Prostate gland (tissue), 2 donors: ENCODE data around the gene SLC7A7. TPM values are rescaled to one million over a fixed set of nuclear protein-coding genes. Genes with fewer than 3 reads are reported as not detected.
"Not testable (repeated sequence)": the region's sequence is repeated elsewhere in the genome, so short reads cannot be mapped to it uniquely, and the experiment has no call there.

ENCODE experiments used
- DNase-seq: peaks from one replicate; pipeline ENCODE4 v3.0.0-alpha.2; 2019; ENCODE audit warnings: low spot score
- H3K27ac ChIP-seq, 2 donors: fragments of 200-600 bp; sonication (generic); 2 replicates each; pipeline ENCODE4 v1.5.1; 2017 to 2019
- H3K27me3 ChIP-seq: fragments of 200-600 bp; sonication (generic); replicated peaks from 2 replicates; pipeline ENCODE4 v1.5.1; 2019; ENCODE audit not compliant: insufficient read depth
- H3K36me3 ChIP-seq, 2 donors: fragments of 200-600 bp; sonication (generic); 1 replicate in 1 of 2; 2 replicates in 1 of 2; pipeline versions ENCODE4 v1.5.1 to v1.8.1; 2017 to 2019
- H3K4me1 ChIP-seq: fragments of 200-600 bp; sonication (generic); replicated peaks from 2 replicates; pipeline ENCODE4 v1.5.1; 2019
- H3K4me3 ChIP-seq, 2 donors: fragments of 200-600 bp; sonication (generic); 2 replicates each; pipeline ENCODE4 v1.5.1; 2017 to 2019
- H3K9me3 ChIP-seq: fragments of 200-600 bp; sonication (generic); 2 replicates; pipeline ENCODE4 v1.5.1; 2017
- POLR2A ChIP-seq: fragments of 450-650 bp; IDR thresholded peaks from one replicate; pipeline ENCODE4 v1.6.1; 2016; ENCODE audit warnings: antibody characterized with exemption, mild to moderate bottlenecking
- POLR2AphosphoS5 ChIP-seq: sonication (generic); formaldehyde crosslinking; IDR thresholded peaks from one replicate; pipeline ENCODE4 v1.6.1; 2017; ENCODE audit warnings: antibody characterized with exemption
- WGBS: methylation state at CpG from one replicate; pipeline ENCODE4 v1.1.5; 2018; 5-methylcytosine and 5-hydroxymethylcytosine counted together
- intact Hi-C: fragments of 100-400 bp; cut with DNase I; formaldehyde crosslinking; loops from one replicate; pipeline ENCODE4 v1.14.2; 2022
- total RNA-seq, 2 donors: library from RNA; depleted of rRNA; stranded (reverse); fragments of >200 nt; gene quantifications; one replicate each; pipeline ENCODE4 v1.1.0, GENCODE V29; 2016
- TF ChIP-seq, protein P1 (sequence below), 4 experiments: fragments of 200-600 bp in 2 of 4; fragments of 450-650 bp in 2 of 4; sonication (generic) in 2 of 4; IDR thresholded peaks; 1 replicate in 3 of 4; 2 replicates in 1 of 4; pipeline ENCODE4 v1.5.1; 2016 to 2019; ENCODE audit warnings: antibody characterized with exemption in 4 of 4, mild to moderate bottlenecking in 2 of 4, moderate library complexity in 2 of 4

Gene SLC7A7
- total RNA-seq, 2 donors from 2014 or later = 4.6 to 8.1 TPM

DNA sequence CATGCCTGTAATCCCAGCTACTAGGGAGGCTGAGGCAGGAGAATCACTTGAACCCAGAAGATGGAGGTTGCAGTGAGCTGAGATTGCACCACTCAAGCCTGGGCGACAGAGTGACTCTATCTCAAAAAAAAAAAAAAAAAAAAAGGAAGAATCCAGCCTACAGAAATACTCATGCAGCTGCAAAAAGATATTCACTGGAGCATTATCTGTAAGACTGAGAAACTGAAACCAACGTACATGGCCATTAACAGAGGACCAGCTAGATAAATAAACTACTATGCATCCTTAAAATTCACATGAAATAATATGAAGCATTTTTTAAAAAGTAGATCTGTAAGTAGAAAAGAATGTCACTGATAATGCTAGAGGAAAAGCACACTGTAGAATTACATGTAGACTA, 3.5 kb downstream of the SLC7A7 start:
- 39% methylated on average over 2 of the region's 2 CpGs for WGBS

DNA sequence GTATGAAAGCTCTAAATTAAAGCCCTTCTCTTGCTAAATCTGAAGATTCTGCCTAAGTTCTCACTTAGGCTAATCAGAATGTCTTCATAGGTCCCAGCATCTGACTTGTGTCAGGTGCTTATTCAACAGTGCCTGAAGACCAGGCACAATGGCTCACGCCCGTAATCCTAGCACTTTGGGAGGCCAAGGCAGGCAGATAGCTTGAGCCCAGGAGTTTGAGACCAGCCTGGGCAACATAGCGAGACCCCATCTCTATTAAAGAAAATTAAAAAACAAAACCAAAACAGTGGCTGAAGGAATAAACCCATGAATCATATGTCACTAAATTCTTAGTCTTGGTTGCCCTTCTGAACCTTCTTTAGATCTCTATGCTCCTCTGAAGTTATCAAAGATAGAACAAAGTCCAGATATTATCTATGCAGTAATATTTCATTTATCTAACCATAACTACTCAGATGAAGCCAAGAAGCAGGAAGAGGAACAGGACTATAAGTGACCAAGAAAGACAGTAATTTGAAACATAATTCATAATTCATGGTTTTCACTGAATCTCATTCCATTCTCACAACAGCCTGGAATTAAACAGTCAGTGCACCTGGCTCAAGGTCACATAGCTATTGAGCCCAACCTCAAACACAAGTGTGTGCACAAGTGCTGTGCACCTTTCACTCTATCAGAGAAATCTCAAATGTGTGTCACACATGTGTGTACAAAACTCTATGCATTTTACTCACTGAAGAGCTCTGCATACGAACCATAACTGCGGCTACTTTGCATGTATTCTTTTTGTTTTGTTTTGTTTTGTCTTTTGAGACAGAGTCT, 6.6 kb downstream of the SLC7A7 start:
- DNase-seq = no peak
- intact Hi-C loops = no loop called here
- Histone ChIP-seq H3K27ac (no peak overlapping the region), H3K36me3 (no peaks in the 10 kb centered on the region), H3K4me3 (no peak overlapping the region), H3K4me1 (no peaks in the 10 kb centered on the region), H3K9me3 (no peaks in the 10 kb centered on the region), H3K27me3 (no peaks in the 10 kb centered on the region)
- 76% methylated on average over 5 of the region's 5 CpGs for WGBS
- TF ChIP-seq POLR2AphosphoS5 = no peak
- no peak for TF ChIP-seq POLR2A

More for the DNA sequence above, 3.5 kb downstream of the SLC7A7 start:
- H3K27ac ChIP-seq = no peak overlapping the region
- DNase-seq = no peak
- H3K4me1 ChIP-seq = no peaks in the 10 kb centered on the region
- TF ChIP-seq POLR2AphosphoS5 (no peak), POLR2A (no peak)
- TF ChIP-seq, protein P1, sequence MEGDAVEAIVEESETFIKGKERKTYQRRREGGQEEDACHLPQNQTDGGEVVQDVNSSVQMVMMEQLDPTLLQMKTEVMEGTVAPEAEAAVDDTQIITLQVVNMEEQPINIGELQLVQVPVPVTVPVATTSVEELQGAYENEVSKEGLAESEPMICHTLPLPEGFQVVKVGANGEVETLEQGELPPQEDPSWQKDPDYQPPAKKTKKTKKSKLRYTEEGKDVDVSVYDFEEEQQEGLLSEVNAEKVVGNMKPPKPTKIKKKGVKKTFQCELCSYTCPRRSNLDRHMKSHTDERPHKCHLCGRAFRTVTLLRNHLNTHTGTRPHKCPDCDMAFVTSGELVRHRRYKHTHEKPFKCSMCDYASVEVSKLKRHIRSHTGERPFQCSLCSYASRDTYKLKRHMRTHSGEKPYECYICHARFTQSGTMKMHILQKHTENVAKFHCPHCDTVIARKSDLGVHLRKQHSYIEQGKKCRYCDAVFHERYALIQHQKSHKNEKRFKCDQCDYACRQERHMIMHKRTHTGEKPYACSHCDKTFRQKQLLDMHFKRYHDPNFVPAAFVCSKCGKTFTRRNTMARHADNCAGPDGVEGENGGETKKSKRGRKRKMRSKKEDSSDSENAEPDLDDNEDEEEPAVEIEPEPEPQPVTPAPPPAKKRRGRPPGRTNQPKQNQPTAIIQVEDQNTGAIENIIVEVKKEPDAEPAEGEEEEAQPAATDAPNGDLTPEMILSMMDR (IDR thresholded peaks at IDR 0.05) = no peak
- H3K4me3 ChIP-seq = no peak overlapping the region
- no peaks in the 10 kb centered on the region for H3K27me3 ChIP-seq
- intact Hi-C loops = no loop called here
- no peaks in the 10 kb centered on the region for H3K9me3 ChIP-seq
- no peaks in the 10 kb centered on the region for H3K36me3 ChIP-seq

DNA sequence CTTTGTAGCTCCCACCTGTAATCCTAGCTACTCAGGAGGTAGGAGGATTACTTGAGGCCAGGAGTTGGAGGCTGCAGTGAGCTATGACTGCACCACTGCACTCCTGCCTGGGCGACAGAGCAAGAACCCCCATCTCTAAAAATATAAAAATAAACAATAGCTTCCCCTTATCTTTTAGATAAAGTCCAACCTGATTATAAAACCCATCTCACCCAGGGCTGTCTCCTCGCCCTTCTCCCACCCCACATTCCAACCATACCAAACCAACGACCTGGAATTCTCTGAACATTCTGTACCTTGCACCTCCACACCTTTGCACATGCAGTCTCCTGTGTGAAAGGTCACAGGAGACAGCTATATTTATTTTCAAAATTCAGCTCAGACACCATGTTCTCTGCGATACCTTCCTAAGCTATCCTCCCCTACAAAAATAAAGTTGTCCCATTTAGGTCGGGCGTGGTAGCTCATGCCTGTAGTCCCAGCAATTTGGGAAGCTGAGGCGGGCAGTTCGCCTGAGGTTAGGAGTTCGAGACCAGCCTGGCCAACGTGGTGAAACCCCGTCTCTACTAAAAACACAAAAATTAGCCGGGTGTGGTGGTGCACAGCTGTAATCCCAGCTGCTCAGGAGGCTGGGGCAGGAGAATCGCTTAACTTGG, 7.7 kb downstream of the SLC7A7 start:
- Histone ChIP-seq H3K27ac (no peak overlapping the region), H3K4me1 (no peaks in the 10 kb centered on the region), H3K36me3 (no peaks in the 10 kb centered on the region), H3K4me3 (no peak overlapping the region), H3K27me3 (no peaks in the 10 kb centered on the region), H3K9me3 (no peaks in the 10 kb centered on the region)
- no peak for TF ChIP-seq POLR2AphosphoS5
- TF ChIP-seq, protein P1 (IDR thresholded peaks at IDR 0.05) = no peak
- TF ChIP-seq POLR2A = no peak
- DNase-seq = no peak
- intact Hi-C loops = no loop called here
- WGBS = 78% methylated on average over 13 of the region's 13 CpGs

DNA sequence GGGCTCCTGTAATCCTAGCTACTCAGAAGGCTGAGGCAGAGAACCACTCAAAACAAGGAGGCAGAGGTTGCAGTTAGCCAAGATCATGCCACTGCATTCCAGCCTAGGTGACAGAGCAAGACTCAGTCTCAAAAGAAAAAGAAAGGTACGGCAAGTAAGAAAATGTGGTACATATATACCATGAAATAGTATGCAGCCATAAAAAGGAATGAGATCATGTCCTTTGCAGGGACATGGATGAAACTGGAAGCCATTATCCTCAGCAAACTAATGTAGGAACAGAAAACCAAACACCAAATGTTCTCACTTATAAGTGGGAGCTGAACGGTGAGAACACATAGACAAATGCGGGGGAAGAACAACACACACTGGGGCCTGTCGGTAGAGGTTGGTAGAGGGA, 10.0 kb downstream of the SLC7A7 start:
- H3K27ac ChIP-seq, intact Hi-C loops, H3K9me3 ChIP-seq, H3K4me3 ChIP-seq, H3K36me3 ChIP-seq, DNase-seq, H3K4me1 ChIP-seq, H3K27me3 ChIP-seq: not testable (repeated sequence)
- 98% methylated on average over 4 of the region's 4 CpGs for WGBS

DNA sequence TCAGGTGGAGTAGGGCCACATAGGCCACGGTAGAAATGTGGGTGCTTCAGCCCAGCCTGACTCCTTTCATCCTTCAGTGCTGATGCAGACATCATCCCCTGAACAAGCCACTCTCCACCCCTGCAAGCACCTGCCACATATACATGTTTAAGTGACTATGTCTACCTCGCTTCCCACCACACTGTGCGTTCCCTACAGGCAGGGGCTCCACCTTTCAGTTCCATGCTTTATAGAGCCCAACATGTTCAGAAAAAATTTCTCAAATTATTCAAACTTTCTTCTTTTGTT, 11.6 kb downstream of the SLC7A7 start:
- H3K4me1 ChIP-seq = no peaks in the 10 kb centered on the region
- 83% methylated on average over 3 of the region's 3 CpGs for WGBS
- no peaks in the 10 kb centered on the region for H3K9me3 ChIP-seq
- no peak overlapping the region for H3K27ac ChIP-seq
- intact Hi-C loops = no loop called here
- H3K27me3 ChIP-seq = no peaks in the 10 kb centered on the region
- no peaks in the 10 kb centered on the region for H3K36me3 ChIP-seq
- H3K4me3 ChIP-seq = no peak overlapping the region
- TF ChIP-seq POLR2AphosphoS5 (no peak), POLR2A (no peak)
- TF ChIP-seq, protein P1 (IDR thresholded peaks at IDR 0.05) = no peak
- DNase-seq = no peak
